Measurements from ENCODE around the gene NUP210. TPM values are rescaled to one million over a fixed set of nuclear protein-coding genes. Genes with fewer than 3 reads are reported as not detected.

The NUP210 gene
- total RNA-seq, 4 donors from 2014 or later, result 3.1 to 15.4 (median 5.0) TPM

DNA sequence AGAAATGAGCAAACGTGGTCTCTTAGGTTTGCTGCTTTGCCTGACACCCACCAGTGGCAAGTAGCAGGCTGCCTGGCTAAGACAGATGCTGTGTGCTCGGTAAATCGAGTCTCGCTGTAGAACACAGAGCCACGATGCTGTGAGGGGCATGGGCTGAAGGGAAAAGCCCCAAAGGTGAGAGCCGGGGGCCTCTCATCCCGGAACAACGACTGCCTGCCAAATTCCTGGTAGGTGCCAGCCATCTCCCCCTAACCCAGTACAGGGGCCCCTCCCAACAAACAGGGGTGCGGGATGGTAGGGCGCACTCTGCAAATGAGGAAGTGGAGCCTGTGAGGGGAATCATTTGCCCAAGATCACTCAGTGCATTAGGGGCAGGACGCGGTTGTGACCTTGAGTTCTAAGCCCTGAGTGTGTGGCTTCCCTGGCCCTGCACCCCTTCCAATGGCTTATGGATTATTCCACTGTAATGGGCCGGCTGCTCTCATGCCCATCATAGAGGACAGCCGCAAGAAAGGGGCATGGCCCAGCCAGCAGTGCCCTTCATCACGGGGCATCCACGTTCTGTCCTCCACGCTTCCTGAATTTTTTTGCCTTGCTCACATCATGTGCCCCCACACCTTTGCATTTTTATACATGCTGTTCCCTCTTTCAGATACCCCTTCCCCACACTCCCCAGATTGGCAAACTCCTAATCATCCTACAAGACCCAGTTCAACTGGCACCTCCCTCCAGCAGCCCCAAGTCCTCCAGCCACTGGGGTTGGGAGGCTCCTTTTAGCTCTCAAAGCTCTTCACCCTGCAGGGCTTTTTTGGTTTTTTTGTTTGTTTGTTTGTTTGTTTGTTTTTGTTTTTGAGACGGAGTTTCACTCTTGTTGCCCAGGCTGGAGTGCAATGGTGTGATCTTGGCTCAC, 125.4 kb downstream of the NUP210 start:
- Histone ChIP-seq H3K9me3 (no peaks in the 10 kb centered on the region), H3K4me1 (no peaks in the 10 kb centered on the region), H3K27me3 (peaks cover 35% of the 10 kb centered on the region), H3K4me3 (no peak overlapping the region), H3K27ac (no peak overlapping the region), H3K36me3 (no peaks in the 10 kb centered on the region)
- WGBS, result 78% methylated on average over 18 of the region's 18 CpGs
- no peak for DNase-seq (ENCODE audit: low spot score in 2 of 2)
- TF ChIP-seq EP300 (IDR thresholded peaks at IDR 0.05), result no peak
- TF ChIP-seq POLR2AphosphoS5 (IDR thresholded peaks at IDR 0.05), result no peak

DNA sequence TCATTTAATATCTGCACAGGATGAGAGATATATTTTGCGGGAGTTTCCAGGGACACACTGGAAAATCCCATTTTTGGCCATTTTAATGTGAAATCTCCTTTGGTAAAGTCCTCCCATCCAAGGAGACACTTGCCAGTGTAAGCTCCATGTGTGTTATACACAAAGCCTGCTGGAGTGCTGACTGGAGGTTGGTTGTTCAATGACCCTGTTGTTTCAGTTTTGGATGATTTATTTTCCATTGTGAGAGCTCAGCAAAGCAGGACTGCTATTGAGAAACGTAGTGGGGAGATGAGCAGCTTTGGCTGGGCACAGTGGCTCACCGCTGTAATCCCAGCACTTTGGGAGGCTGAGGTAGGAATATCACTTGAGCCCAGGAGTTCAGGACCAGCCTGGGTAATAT, 127.7 kb downstream of the NUP210 start:
- no peaks in the 10 kb centered on the region for H3K4me1 ChIP-seq
- TF ChIP-seq, protein P1, sequence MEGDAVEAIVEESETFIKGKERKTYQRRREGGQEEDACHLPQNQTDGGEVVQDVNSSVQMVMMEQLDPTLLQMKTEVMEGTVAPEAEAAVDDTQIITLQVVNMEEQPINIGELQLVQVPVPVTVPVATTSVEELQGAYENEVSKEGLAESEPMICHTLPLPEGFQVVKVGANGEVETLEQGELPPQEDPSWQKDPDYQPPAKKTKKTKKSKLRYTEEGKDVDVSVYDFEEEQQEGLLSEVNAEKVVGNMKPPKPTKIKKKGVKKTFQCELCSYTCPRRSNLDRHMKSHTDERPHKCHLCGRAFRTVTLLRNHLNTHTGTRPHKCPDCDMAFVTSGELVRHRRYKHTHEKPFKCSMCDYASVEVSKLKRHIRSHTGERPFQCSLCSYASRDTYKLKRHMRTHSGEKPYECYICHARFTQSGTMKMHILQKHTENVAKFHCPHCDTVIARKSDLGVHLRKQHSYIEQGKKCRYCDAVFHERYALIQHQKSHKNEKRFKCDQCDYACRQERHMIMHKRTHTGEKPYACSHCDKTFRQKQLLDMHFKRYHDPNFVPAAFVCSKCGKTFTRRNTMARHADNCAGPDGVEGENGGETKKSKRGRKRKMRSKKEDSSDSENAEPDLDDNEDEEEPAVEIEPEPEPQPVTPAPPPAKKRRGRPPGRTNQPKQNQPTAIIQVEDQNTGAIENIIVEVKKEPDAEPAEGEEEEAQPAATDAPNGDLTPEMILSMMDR (IDR thresholded peaks at IDR 0.05), result no peak
- no peak for TF ChIP-seq EP300 (IDR thresholded peaks at IDR 0.05)
- TF ChIP-seq POLR2AphosphoS5 (IDR thresholded peaks at IDR 0.05), result no peak
- TF ChIP-seq POLR2A (IDR thresholded peaks at IDR 0.05), result no peak
- H3K27me3 ChIP-seq, result peaks cover 30% of the 10 kb centered on the region
- WGBS, result 81% methylated on average over 3 of the region's 3 CpGs
- no peaks in the 10 kb centered on the region for H3K9me3 ChIP-seq
- no peaks in the 10 kb centered on the region for H3K36me3 ChIP-seq
- no peak for DNase-seq (ENCODE audit: low spot score in 2 of 2)
- no peak overlapping the region for H3K4me3 ChIP-seq
- no peak overlapping the region for H3K27ac ChIP-seq

DNA sequence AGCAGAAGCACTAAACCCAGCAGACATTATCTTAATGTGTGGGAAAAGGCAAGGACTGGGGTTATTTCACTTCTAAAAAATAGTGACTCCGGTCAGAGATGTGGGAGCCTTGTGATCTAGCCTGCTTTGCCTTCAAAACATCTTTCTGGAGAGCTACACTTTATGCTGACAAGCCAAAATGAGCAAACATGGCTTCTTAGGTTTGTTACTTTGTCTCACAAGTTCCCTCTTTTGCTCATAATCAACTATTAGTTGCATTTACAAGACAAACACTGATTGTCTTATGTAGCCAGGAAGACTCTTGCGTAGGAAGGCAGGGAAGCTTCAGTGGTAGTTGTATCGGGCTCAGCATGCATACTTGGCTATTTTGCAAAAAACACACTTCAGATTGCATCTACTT, 129.2 kb downstream of the NUP210 start:
- DNase-seq (ENCODE audit: low spot score in 2 of 2), result no peak
- no peak overlapping the region for H3K4me3 ChIP-seq
- H3K9me3 ChIP-seq, result peaks cover 6% of the 10 kb centered on the region
- no peak overlapping the region for H3K27ac ChIP-seq
- no peaks in the 10 kb centered on the region for H3K4me1 ChIP-seq
- H3K27me3 ChIP-seq, result peaks cover 31% of the 10 kb centered on the region
- TF ChIP-seq POLR2AphosphoS5 (IDR thresholded peaks at IDR 0.05) (no peak), EP300 (IDR thresholded peaks at IDR 0.05) (no peak), POLR2A (IDR thresholded peaks at IDR 0.05) (no peak)
- TF ChIP-seq, protein P1 (IDR thresholded peaks at IDR 0.05), result no peak
- 80% methylated on average over 3 of the region's 3 CpGs for WGBS
- no peaks in the 10 kb centered on the region for H3K36me3 ChIP-seq

DNA sequence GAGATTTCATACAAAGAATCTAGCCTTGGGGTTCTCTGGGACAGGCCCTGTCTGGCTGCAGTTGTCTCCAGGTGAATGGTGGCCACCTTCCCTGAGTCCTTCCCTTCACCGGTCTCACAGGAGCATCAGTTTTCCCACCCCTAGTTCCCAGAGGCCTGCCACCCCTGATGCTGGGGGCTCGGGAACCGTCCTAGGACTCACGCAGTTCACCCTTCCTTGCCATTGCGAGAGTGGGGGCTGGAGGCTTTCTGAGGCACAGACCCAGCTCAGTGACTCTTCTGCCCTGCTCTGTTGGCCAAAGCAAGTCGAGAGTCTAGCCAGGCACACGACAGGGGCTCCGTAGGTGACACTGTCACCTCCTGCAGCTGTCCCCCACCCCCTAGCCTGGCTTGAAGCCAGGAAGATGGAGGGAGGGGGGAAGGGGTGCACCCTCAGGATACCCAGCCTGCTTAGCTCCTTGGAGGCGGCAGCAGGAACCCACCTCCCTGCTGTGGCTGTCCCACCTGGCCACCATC, 130.3 kb downstream of the NUP210 start:
- no peak overlapping the region for H3K27ac ChIP-seq
- no peaks in the 10 kb centered on the region for H3K36me3 ChIP-seq
- no peak overlapping the region for H3K4me3 ChIP-seq
- WGBS, result 90% methylated on average over 9 of the region's 9 CpGs
- H3K4me1 ChIP-seq, result no peaks in the 10 kb centered on the region
- no peak for DNase-seq (ENCODE audit: low spot score in 2 of 2)
- TF ChIP-seq POLR2AphosphoS5 (IDR thresholded peaks at IDR 0.05) (no peak), EP300 (IDR thresholded peaks at IDR 0.05) (no peak), POLR2A (IDR thresholded peaks at IDR 0.05) (no peak)
- TF ChIP-seq, protein P1 (IDR thresholded peaks at IDR 0.05), result no peak
- peaks cover 31% of the 10 kb centered on the region for H3K27me3 ChIP-seq
- peaks cover 6% of the 10 kb centered on the region for H3K9me3 ChIP-seq

DNA sequence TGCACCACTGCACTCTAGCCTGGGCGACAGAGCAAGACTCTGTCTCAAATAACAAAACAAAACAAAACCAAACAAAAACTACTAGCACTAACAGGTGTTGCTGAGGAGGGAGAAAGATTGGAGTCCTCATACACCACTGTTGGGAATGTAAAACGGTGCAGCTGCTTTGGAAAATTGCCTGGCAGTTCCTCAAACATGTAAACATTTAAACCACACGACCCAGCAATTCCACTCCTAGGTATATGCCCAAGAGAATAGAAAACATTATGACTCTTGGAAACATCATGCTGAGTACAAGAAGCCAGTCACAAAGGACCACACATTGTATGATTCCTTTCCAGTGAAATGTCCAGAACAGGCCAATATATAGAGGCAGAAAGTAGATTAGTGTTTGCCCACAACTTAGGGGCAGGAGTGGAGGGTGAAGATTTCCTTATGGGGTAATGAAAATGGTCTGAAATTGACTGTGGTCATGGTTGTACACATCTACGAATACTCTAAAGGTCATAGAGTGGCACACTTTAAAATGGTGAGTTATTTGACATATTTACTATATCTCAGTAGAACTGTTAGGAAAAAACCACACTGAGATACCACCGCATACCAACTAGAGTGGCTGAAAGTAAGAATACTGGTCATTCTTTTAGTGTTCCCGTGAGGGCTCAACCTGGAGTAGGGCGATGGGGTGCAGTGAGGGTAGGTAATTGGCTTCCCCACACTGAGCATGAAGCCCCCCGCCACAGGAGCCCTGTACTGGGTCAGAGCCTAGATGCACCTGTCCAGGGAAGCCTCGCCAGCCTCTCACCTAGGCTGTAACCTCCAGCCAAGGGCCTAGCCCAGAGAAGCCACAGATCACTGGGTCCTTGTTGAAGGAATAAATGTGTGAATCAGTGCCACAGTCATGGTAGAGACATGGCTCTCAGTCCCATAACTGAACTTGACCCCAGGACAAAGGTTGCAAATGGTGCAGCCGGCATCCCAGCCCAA, 131.1 kb downstream of the NUP210 start:
- TF ChIP-seq POLR2AphosphoS5 (IDR thresholded peaks at IDR 0.05), result no peak
- no peak for TF ChIP-seq POLR2A (IDR thresholded peaks at IDR 0.05)
- TF ChIP-seq EP300 (IDR thresholded peaks at IDR 0.05), result no peak
- TF ChIP-seq, protein P1 (IDR thresholded peaks at IDR 0.05), result no peak
- no peaks in the 10 kb centered on the region for H3K36me3 ChIP-seq
- peaks cover 31% of the 10 kb centered on the region for H3K27me3 ChIP-seq
- H3K9me3 ChIP-seq, result peaks cover 6% of the 10 kb centered on the region
- H3K4me3 ChIP-seq, result no peak overlapping the region
- H3K27ac ChIP-seq, result no peak overlapping the region
- WGBS, result 67% methylated on average over 7 of the region's 10 CpGs
- no peak for DNase-seq (ENCODE audit: low spot score in 2 of 2)
- no peaks in the 10 kb centered on the region for H3K4me1 ChIP-seq

Data from suprapubic skin (tissue), 4 donors.